Measurements from ENCODE around the gene CCNE1.

GRCh38 chr19:29866011-29866410 lies 54.2 kb downstream of the CCNE1 start:
- TF ChIP-seq EP300 (IDR thresholded peaks at IDR 0.05) (no peak), CTCF (IDR thresholded peaks at IDR 0.05) (no peak)
